Caco-2 (cell line): ENCODE results near the gene RPS6KA2. TPM values are rescaled to one million over a fixed set of nuclear protein-coding genes. Genes with fewer than 3 reads are reported as not detected.

Experiments used
- BruUV-seq: library from RNA; stranded (reverse); fragments of 400-500 nt; replicated peaks from 2 replicates; lab custom pipeline; 2021; lab: Mats Ljungman, UMichigan
- CTCF ChIA-PET: fragments of 300-600 bp; sonication (Branson Sonifier 250); formaldehyde crosslinking; loops from one replicate; lab custom pipeline; 2022; ENCODE audit warnings: antibody characterized with exemption; lab: Charles Lee
- POLR2A ChIA-PET: fragments of 300-600 bp; sonication (Branson Sonifier 250); formaldehyde crosslinking; loops from one replicate; lab custom pipeline; 2022; ENCODE audit warnings: antibody characterized with exemption; lab: Charles Lee
- DNase-seq, 2 experiments: peaks; one replicate each; pipeline versions ENCODE4 v3.0.0 to v3.0.0-alpha.2; 2020 to 2022
- H3K27me3 ChIP-seq: replicated peaks from 2 replicates; pipeline ENCODE4 v1.6.0; 2011; ENCODE audit warnings: low read length; ENCODE audit not compliant: control insufficient read depth, insufficient read depth
- H3K36me3 ChIP-seq: 2 replicates; pipeline ENCODE4 v1.5.1; 2011; ENCODE audit warnings: low read length; ENCODE audit not compliant: control insufficient read depth, insufficient read depth
- H3K4me1 ChIP-seq: fragments of 250-450 bp; sonication (Bioruptor Pico); 2 replicates; pipeline ENCODE4 v1.5.1; 2020; ENCODE audit warnings: mild to moderate bottlenecking
- H3K4me3 ChIP-seq: 2 replicates; pipeline ENCODE4 v1.5.1; 2011; ENCODE audit warnings: low read depth, mild to moderate bottlenecking, control low read depth, low read length
- H3K9me3 ChIP-seq: fragments of 250-450 bp; sonication (Bioruptor Pico); 2 replicates; pipeline ENCODE4 v1.5.1; 2020; ENCODE audit warnings: mild to moderate bottlenecking, moderate library complexity
- H3K27ac Mint-ChIP-seq: one replicate; pipeline ENCODE4 v1.8.0; 2022; ENCODE audit warnings: mixed read lengths; ENCODE audit not compliant: unreplicated experiment
- H3K27me3 Mint-ChIP-seq: one replicate; pipeline ENCODE4 v1.8.0; 2022; ENCODE audit warnings: mixed read lengths; ENCODE audit not compliant: insufficient read depth, unreplicated experiment
- H3K36me3 Mint-ChIP-seq: one replicate; pipeline ENCODE4 v1.8.0; 2022; ENCODE audit warnings: mild to moderate bottlenecking, mixed read lengths; ENCODE audit not compliant: insufficient read depth, unreplicated experiment
- H3K4me1 Mint-ChIP-seq: one replicate; pipeline ENCODE4 v1.8.0; 2022; ENCODE audit warnings: low read depth, mixed read lengths; ENCODE audit not compliant: unreplicated experiment
- H3K4me3 Mint-ChIP-seq: one replicate; pipeline ENCODE4 v1.8.0; 2022; ENCODE audit warnings: mild to moderate bottlenecking, moderate library complexity, mixed read lengths; ENCODE audit not compliant: unreplicated experiment
- H3K9me3 Mint-ChIP-seq: one replicate; pipeline ENCODE4 v1.8.0; 2022; ENCODE audit warnings: mixed read lengths; ENCODE audit not compliant: unreplicated experiment
- intact Hi-C: fragments of 100-400 bp; cut with micrococcal nuclease; formaldehyde crosslinking; loops from one replicate; pipeline ENCODE4 v1.10.0; 2022; ENCODE audit not compliant: unreplicated experiment
- total RNA-seq: library from RNA; stranded (reverse); gene quantifications from 2 replicates; pipeline ENCODE4 v1.2.3, GENCODE V29; 2022
- TF ChIP-seq, protein P1 (sequence below), 2 experiments: fragments of 200-600 bp in 1 of 2; IDR thresholded peaks; 1 replicate in 1 of 2; 2 replicates in 1 of 2; pipeline versions ENCODE4 v1.5.1 to v1.8.0; 2011 to 2022; ENCODE audit warnings: antibody characterized with exemption in 1 of 2, control low read depth in 1 of 2, inconsistent platforms in 1 of 2, low read depth in 1 of 2, low read length in 1 of 2, mild to moderate bottlenecking in 1 of 2, moderate library complexity in 1 of 2; ENCODE audit not compliant: insufficient read depth in 1 of 2, severe bottlenecking in 1 of 2, unreplicated experiment in 1 of 2

Gene RPS6KA2
- total RNA-seq, 1 experiment from 2014 or later, result 5.6 TPM

DNA sequence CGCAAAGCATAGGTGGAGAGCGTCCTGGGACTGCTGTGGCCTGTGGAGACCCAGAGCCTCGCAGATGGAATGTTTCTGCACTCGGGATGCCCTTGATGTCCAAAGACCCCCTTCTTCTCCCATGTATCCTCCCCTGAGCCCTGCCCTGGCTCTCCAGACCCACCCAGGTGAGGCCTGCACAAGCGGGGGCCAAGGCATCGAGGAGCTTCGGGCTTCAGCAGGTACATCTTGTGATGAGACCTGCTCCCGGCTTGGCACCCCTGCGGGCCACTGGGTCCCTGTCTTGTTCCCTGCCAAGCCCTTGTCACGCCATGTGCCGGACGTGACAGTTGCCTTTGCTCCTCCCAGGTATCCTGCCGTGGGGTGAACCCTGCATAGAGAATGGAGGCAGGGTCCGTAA lies 125.8 kb downstream of the RPS6KA2 start:
- H3K27me3 ChIP-seq, result no peaks in the 10 kb centered on the region
- no peak overlapping the region for H3K4me3 ChIP-seq
- no TSS peak for BruUV-seq
- Mint-ChIP-seq H3K4me3 (no peak overlapping the region), H3K27me3 (peaks cover 6% of the 10 kb centered on the region), H3K27ac (no peak overlapping the region), H3K9me3 (no peaks in the 10 kb centered on the region), H3K4me1 (no peaks in the 10 kb centered on the region), H3K36me3 (no peaks in the 10 kb centered on the region)
- DNase-seq, result no peak
- ChIA-PET CTCF (no interaction called here), POLR2A (no interaction called here)
- H3K4me1 ChIP-seq, result no peaks in the 10 kb centered on the region
- H3K9me3 ChIP-seq, result no peaks in the 10 kb centered on the region
- no peaks in the 10 kb centered on the region for H3K36me3 ChIP-seq
- intact Hi-C loops, result no loop called here
- TF ChIP-seq, protein P1, sequence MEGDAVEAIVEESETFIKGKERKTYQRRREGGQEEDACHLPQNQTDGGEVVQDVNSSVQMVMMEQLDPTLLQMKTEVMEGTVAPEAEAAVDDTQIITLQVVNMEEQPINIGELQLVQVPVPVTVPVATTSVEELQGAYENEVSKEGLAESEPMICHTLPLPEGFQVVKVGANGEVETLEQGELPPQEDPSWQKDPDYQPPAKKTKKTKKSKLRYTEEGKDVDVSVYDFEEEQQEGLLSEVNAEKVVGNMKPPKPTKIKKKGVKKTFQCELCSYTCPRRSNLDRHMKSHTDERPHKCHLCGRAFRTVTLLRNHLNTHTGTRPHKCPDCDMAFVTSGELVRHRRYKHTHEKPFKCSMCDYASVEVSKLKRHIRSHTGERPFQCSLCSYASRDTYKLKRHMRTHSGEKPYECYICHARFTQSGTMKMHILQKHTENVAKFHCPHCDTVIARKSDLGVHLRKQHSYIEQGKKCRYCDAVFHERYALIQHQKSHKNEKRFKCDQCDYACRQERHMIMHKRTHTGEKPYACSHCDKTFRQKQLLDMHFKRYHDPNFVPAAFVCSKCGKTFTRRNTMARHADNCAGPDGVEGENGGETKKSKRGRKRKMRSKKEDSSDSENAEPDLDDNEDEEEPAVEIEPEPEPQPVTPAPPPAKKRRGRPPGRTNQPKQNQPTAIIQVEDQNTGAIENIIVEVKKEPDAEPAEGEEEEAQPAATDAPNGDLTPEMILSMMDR (IDR thresholded peaks at IDR 0.05; ENCODE audit: insufficient read depth in 1 of 2, low read depth in 1 of 2, low read length in 1 of 2, severe bottlenecking in 1 of 2, unreplicated experiment in 1 of 2), result no peak

DNA sequence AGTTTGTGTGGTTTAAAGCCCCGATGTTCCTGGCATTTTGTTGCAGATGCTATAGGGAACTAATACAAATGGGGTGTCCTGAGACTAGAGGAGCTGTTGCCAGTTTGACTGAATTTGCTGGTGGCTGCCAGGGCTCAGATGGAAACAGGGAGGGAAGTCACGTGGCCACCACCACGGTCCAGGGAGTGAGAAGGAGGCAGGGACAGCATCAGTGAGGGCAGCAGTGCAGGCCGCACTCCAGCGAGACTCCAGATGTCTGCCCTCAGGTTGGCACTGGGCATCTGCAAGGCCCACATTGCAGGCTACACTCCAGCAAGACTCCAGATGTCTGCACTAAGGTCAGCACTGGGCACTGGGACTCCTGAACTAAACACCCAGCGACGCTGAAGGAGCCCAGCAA lies 126.8 kb downstream of the RPS6KA2 start:
- CTCF ChIA-PET, result no interaction called here
- no TSS peak for BruUV-seq
- TF ChIP-seq, protein P1 (IDR thresholded peaks at IDR 0.05; ENCODE audit: insufficient read depth in 1 of 2, low read depth in 1 of 2, low read length in 1 of 2, severe bottlenecking in 1 of 2, unreplicated experiment in 1 of 2), result no peak

DNA sequence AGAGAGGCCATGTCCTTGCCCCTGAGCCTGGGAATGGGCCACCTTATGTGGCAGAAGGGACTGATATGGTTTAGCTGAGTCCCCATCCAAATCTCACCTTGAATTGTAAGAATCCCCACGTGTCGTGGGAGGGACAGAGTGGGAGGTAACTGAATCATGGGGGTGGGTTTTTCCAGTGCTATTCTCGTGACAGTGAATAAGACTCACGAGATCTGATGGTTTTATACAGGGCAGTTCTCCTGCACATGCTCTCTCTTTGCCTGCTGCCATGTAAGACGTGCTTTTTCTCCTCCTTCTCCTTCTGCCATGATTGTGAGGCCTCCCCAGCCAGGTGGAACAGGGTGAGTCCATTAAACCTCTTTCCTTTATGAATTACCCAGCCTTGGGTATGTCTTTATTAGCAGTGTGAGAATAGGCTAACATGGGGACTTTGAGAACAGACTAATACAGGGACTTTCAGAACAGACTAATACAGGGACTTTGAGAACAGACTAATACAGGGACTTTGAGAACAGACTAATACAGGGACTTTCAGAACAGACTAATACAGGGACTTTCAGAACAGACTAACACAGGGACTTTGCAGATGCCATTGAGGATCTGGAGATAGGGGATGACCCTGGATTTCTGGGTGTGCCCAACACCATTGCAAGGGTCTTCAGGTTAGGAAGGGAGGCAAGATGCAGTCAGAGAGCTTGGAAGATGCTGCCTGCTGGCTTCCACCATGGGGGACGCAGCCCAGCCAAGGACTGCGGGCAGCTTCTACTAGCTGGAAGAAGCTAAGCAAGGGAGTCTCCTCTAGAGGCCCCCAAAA lies 127.5 kb downstream of the RPS6KA2 start:
- H3K36me3 Mint-ChIP-seq, result no peaks in the 10 kb centered on the region
- H3K4me1 ChIP-seq, result no peaks in the 10 kb centered on the region
- H3K4me1 Mint-ChIP-seq, result no peaks in the 10 kb centered on the region
- H3K27ac Mint-ChIP-seq, result no peak overlapping the region
- no peak overlapping the region for H3K4me3 Mint-ChIP-seq
- TF ChIP-seq, protein P1 (IDR thresholded peaks at IDR 0.05; ENCODE audit: insufficient read depth in 1 of 2, low read depth in 1 of 2, low read length in 1 of 2, severe bottlenecking in 1 of 2, unreplicated experiment in 1 of 2), result no peak
- no peaks in the 10 kb centered on the region for H3K9me3 Mint-ChIP-seq
- ChIA-PET CTCF (no interaction called here), POLR2A (no interaction called here)
- no TSS peak for BruUV-seq
- H3K9me3 ChIP-seq, result no peaks in the 10 kb centered on the region
- no peak for DNase-seq
- H3K27me3 ChIP-seq, result no peaks in the 10 kb centered on the region
- H3K36me3 ChIP-seq, result no peaks in the 10 kb centered on the region
- peaks cover 6% of the 10 kb centered on the region for H3K27me3 Mint-ChIP-seq
- intact Hi-C loops, result no loop called here
- no peak overlapping the region for H3K4me3 ChIP-seq

More for the DNA sequence above, 126.8 kb downstream of the RPS6KA2 start:
- Mint-ChIP-seq H3K9me3 (no peaks in the 10 kb centered on the region), H3K27ac (no peak overlapping the region), H3K27me3 (peaks cover 6% of the 10 kb centered on the region), H3K4me1 (no peaks in the 10 kb centered on the region), H3K36me3 (no peaks in the 10 kb centered on the region), H3K4me3 (no peak overlapping the region)
- Histone ChIP-seq H3K9me3 (no peaks in the 10 kb centered on the region), H3K27me3 (no peaks in the 10 kb centered on the region), H3K36me3 (no peaks in the 10 kb centered on the region), H3K4me3 (no peak overlapping the region), H3K4me1 (no peaks in the 10 kb centered on the region)
- POLR2A ChIA-PET, result no interaction called here
- DNase-seq, result no peak
- intact Hi-C loops, result no loop called here
